Breast epithelium (tissue), 4 donors: Measurements from ENCODE around the gene RP9. TPM values are rescaled to one million over a fixed set of nuclear protein-coding genes. Genes with fewer than 3 reads are reported as not detected.

Experiments used
- DNase-seq, 2 donors: peaks; one replicate each; pipeline ENCODE4 v3.0.0-alpha.2; 2019; ENCODE audit warnings: low spot score in 2 of 2
- H3K27ac ChIP-seq, 2 donors: fragments of 200-600 bp; sonication (generic) in 1 of 2; one replicate each; pipeline ENCODE4 v1.5.1; 2016 to 2019; ENCODE audit warnings: mild to moderate bottlenecking in 1 of 2
- H3K27me3 ChIP-seq, 2 donors: fragments of 200-600 bp; sonication (generic) in 1 of 2; one replicate each; pipeline versions ENCODE4 v1.5.1 to v1.6.0; 2017 to 2019; ENCODE audit warnings: control low read depth in 1 of 2, mild to moderate bottlenecking in 1 of 2
- H3K36me3 ChIP-seq: fragments of 200-600 bp; one replicate; pipeline ENCODE4 v1.5.1; 2019
- H3K4me1 ChIP-seq, 2 donors: fragments of 200-600 bp; sonication (generic); one replicate each; pipeline ENCODE4 v1.5.1; 2016 to 2019; ENCODE audit warnings: control low read depth in 1 of 2
- H3K4me3 ChIP-seq, 3 donors: fragments of 200-600 bp; sonication (generic); 1 replicate in 2 of 3; 2 replicates in 1 of 3; pipeline ENCODE4 v1.5.1; 2016 to 2019; ENCODE audit warnings: mild to moderate bottlenecking in 3 of 3, moderate library complexity in 2 of 3
- H3K9me3 ChIP-seq, 2 donors: fragments of 200-600 bp; sonication (generic) in 1 of 2; one replicate each; pipeline ENCODE4 v1.5.1; 2016 to 2019; ENCODE audit warnings: control low read depth in 1 of 2
- CTCF ChIP-seq, 3 donors: fragments of 450-650 bp; IDR thresholded peaks; one replicate each; pipeline ENCODE4 v1.5.1; 2016 to 2017; ENCODE audit warnings: antibody characterized with exemption in 3 of 3, mild to moderate bottlenecking in 3 of 3, moderate library complexity in 3 of 3
- POLR2A ChIP-seq: fragments of 450-650 bp; IDR thresholded peaks from one replicate; pipeline ENCODE4 v1.6.1; 2016; ENCODE audit warnings: antibody characterized with exemption, mild to moderate bottlenecking, moderate library complexity
- POLR2AphosphoS5 ChIP-seq, 3 donors: sonication (generic); formaldehyde crosslinking; IDR thresholded peaks; one replicate each; pipeline ENCODE4 v1.6.1; 2017; ENCODE audit warnings: antibody characterized with exemption in 3 of 3
- intact Hi-C: fragments of 100-400 bp; cut with DNase I; formaldehyde crosslinking; loops from one replicate; pipeline ENCODE4 v1.15.1; 2023; ENCODE audit warnings: low total_unique reads
- total RNA-seq, 3 donors: library from RNA; depleted of rRNA; stranded (reverse); fragments of >200 nt; gene quantifications; one replicate each; pipeline ENCODE4 v1.1.0, GENCODE V29; 2016

Gene RP9
- total RNA-seq, 3 donors from 2014 or later: 8.5 to 17.0 (median 13.4) TPM

GRCh38 chr7:33118383-33118782 is 9.2 kb upstream of the RP9 start:
- intact Hi-C loops: no loop called here
- Histone ChIP-seq H3K27ac (no peak overlapping the region), H3K4me1 (no peaks in the 10 kb centered on the region), H3K36me3 (no peaks in the 10 kb centered on the region), H3K27me3 (no peaks in the 10 kb centered on the region), H3K9me3 (peaks cover 0 to 13% of the 10 kb centered on the region in 2 donors), H3K4me3 (no peak overlapping the region)
- DNase-seq: no peak
- TF ChIP-seq CTCF (IDR thresholded peaks at IDR 0.05) (no peak), POLR2A (no peak), POLR2AphosphoS5 (IDR thresholded peaks at IDR 0.05) (no peak)

GRCh38 chr7:33114976-33115375 is 5.8 kb upstream of the RP9 start:
- DNase-seq: no peak
- Histone ChIP-seq H3K4me1 (no peaks in the 10 kb centered on the region), H3K27me3 (no peaks in the 10 kb centered on the region), H3K27ac (no peak overlapping the region), H3K36me3 (no peaks in the 10 kb centered on the region), H3K4me3 (no peak overlapping the region), H3K9me3 (peaks cover 0 to 13% of the 10 kb centered on the region in 2 donors)
- TF ChIP-seq POLR2A (no peak), POLR2AphosphoS5 (IDR thresholded peaks at IDR 0.05) (no peak)
- intact Hi-C loops: no loop called here

- no peaks in the 10 kb centered on the region for H3K9me3 ChIP-seq
- intact Hi-C loops: no loop called here
- peaks cover 3 to 16% of the 10 kb centered on the region in 2 donors for H3K4me1 ChIP-seq
- no peak overlapping the region for H3K27ac ChIP-seq
- H3K4me3 ChIP-seq: no peak overlapping the region
- TF ChIP-seq POLR2AphosphoS5 (IDR thresholded peaks at IDR 0.05) (no peak), POLR2A (no peak), CTCF (IDR thresholded peaks at IDR 0.05) (no peak)
- no peaks in the 10 kb centered on the region for H3K36me3 ChIP-seq
- no peak for DNase-seq
- no peaks in the 10 kb centered on the region for H3K27me3 ChIP-seq
Measured at GRCh38 chr7:33111614-33112013, 2.4 kb upstream of the RP9 start.

GRCh38 chr7:33109758-33110238 is 594 bp upstream of the RP9 start:
- TF ChIP-seq CTCF (IDR thresholded peaks at IDR 0.05) (no peak), POLR2AphosphoS5 (IDR thresholded peaks at IDR 0.05) (no peak), POLR2A (no peak)
- H3K27me3 ChIP-seq: no peaks in the 10 kb centered on the region
- intact Hi-C loops: no loop called here
- H3K36me3 ChIP-seq: no peaks in the 10 kb centered on the region
- H3K9me3 ChIP-seq: no peaks in the 10 kb centered on the region
- H3K27ac ChIP-seq: peak overlapping the region in 1 of 2 donors; percentile 77
- peak overlapping the region; percentile 90 to 97 (median 97) for H3K4me3 ChIP-seq
- peaks cover 3 to 16% of the 10 kb centered on the region in 2 donors for H3K4me1 ChIP-seq
- DNase-seq: no peak

- H3K4me1 ChIP-seq: peaks cover 3 to 16% of the 10 kb centered on the region in 2 donors
- no peaks in the 10 kb centered on the region for H3K9me3 ChIP-seq
- H3K36me3 ChIP-seq: no peaks in the 10 kb centered on the region
- peak overlapping the region; percentile 90 to 97 (median 97) for H3K4me3 ChIP-seq
- no peak for DNase-seq
- intact Hi-C loops: no loop called here
- H3K27ac ChIP-seq: peak overlapping the region; percentile 68 to 77
- TF ChIP-seq POLR2AphosphoS5 (IDR thresholded peaks at IDR 0.05) (no peak), POLR2A (no peak), CTCF (IDR thresholded peaks at IDR 0.05) (no peak)
- no peaks in the 10 kb centered on the region for H3K27me3 ChIP-seq
Measured at GRCh38 chr7:33108554-33109004, 625 bp downstream of the RP9 start.
